HG02840 (cell line): ENCODE measurements around the gene RPN2.
"Not testable (repeated sequence)": the region's sequence is repeated elsewhere in the genome, so short reads cannot be mapped to it uniquely, and the experiment has no call there.

Experiments
- ATAC-seq: cut with Tn5 transposase; IDR thresholded peaks from one replicate; pipeline ENCODE4 v1.9.1; 2021; ENCODE audit warnings: mild to moderate bottlenecking, moderate library complexity, moderate number of reproducible peaks; ENCODE audit not compliant: unreplicated experiment, low FRiP score

The RPN2 gene

DNA sequence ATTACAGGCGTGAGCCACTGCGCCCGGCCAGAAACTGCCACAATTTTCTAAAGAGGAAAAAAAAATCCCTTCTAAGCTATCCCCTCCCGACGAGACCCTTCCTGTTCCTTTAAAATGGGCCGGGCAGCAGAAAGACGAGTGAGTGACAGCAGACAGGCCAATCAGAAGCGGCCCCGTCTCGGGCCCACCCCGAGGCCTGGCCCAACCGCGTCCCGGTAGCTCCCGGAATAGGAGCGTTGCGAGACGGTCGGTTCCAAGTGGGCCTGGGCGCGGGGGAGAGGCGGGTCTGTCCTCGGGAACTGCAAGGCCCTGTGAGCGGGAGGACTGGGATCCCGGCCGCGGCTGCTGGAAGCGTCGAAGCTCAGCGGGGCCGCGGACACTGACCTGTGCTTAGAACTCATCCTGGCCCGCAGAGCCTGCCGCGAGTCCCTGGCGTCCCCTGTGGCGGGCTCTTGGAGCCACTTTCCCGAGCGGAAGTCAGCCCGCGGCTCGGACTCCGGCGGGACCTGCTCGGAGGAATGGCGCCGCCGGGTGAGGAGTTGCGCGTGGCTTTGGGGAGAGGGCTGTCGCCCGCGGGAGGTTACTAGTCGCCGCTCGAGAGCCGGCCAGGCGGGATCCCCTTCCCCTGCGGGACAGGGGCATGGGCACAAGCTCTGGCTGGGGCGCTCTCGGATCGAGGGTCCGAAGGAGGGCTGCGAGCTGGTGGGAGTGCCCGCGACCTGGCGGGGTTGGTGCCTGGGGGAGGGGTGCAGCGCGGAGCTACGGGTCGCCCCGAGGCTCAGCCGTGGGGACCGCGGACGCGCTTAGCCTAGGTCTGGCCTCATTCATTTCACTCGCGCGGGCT lies at the start of gene RPN2, which contains the start of gene MROH8:
RPN2 (plus strand) TSS at position 492 of the 844 bp plus-strand sequence; CDS start at position 519, 27 bp downstream.
MROH8 (minus strand) TSS at position 710 of the 844 bp plus-strand sequence.
- peak; percentile 89 for ATAC-seq

GRCh38 chr20:37131486-37131885 lies 47.6 kb upstream of the RPN2 start:
- ATAC-seq, result no peak

- ATAC-seq, result no peak
Measured at GRCh38 chr20:37133952-37134351, 45.2 kb upstream of the RPN2 start.

DNA sequence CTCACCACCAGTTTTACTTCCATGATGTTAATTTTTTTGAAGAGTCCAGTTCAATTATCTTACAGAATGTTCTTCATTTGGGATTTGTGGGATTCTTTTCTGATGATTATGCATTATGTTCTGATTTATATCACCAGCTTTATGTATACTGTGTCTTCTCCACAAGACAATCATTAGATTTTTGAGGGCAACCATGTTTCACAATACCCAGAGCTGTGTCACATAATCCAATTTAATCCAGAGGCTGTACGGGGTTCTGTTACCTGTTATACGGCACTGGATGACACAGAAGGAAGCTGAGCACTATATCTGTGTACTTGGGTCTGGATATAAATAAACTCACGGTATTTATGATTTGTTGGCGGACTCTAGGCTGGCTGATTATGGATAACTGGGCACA lies 41.6 kb upstream of the RPN2 start:
- no peak for ATAC-seq

DNA sequence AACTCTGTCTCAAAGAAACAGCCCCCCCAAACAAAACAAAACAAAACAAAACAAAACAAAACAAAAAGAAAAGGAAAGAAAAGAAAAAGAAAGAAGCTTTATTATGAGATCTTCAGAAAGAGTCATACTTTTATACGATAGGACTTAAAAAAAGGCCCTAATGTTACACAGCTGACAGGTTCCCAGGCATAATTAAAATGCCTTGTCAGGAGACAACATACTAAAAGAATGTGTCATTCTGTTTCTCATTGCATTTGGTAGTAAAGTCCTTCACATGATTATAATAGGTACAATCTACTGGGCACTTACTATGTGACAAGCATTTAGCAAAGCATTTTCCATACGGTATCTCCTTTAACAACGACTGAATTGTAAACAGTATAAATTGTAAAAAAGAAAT lies 36.4 kb upstream of the RPN2 start:
- no peak for ATAC-seq

GRCh38 chr20:37144856-37145404 lies 34.2 kb upstream of the RPN2 start:
- ATAC-seq, result no peak

GRCh38 chr20:37147250-37147649 lies 31.9 kb upstream of the RPN2 start:
- no peak for ATAC-seq

DNA sequence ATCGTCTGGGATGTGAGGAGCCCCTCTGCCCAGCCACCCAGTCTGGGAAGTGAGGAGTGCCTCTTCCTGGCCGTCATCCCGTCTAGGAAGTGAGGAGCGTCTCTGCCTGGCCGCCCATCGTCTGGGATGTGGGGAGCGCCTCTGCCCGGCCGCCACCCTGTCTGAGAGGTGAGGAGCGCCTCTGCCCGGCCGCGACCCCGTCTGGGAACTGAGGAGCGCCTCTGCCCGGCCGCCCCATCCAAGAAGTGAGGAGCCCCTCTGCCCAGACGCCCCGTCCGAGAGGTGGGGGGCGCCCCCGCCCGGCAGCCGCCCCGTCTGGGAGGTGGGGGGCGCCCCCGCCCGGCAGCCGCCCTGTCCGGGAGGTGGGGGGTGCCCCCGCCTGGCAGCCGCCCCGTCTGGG lies 28.3 kb upstream of the RPN2 start:
- ATAC-seq, result not testable (repeated sequence)

GRCh38 chr20:37151529-37151928 lies 27.6 kb upstream of the RPN2 start:
- ATAC-seq, result no peak

DNA sequence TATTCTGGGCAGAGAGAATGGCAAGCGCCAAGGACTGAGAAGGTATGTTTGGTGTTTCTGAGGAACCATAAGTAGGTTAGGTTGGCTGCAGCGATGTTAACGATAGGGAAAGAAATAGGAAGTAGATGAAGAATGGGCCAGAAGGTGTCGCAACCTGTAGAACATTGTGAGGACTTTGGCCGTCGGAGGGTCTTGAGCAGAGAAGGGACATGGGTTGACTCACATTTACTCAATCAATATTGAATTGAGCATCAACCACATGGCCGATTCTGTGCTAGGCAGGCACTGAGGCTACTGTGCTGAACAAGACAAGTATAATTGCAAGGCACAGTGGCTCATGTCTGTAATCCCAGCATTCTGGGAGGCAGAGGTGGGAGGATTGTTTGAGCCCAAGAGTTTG lies 26.8 kb upstream of the RPN2 start:
- no peak for ATAC-seq

DNA sequence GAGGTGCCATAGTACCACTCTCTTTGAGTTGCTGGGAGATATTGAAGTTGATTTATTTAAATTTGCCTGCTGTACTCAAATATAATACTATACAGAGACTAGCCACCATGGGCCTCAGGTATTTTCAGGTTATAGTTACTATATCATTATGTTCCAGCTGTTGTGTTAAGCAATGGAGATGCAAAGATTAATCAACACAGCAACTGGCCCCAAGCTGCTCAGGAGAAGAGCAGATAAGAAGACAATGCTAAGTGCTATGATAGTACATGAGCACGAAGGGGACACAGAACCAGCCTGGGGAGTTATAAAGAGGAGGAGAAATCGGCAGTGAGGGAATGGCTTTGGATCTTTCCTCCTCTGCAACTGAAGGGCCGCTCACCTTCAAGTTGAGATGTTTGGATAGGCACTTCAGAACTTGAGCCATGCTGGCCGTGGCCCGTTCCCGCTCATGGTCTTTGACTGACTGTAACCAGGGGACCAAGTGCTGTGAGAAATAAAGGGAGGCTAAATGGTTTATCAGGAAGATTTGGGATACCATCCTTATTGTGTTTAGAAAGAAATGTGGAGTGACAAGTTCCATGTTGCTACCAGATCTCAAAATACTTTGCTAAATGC lies 24.3 kb upstream of the RPN2 start:
- no peak for ATAC-seq

DNA sequence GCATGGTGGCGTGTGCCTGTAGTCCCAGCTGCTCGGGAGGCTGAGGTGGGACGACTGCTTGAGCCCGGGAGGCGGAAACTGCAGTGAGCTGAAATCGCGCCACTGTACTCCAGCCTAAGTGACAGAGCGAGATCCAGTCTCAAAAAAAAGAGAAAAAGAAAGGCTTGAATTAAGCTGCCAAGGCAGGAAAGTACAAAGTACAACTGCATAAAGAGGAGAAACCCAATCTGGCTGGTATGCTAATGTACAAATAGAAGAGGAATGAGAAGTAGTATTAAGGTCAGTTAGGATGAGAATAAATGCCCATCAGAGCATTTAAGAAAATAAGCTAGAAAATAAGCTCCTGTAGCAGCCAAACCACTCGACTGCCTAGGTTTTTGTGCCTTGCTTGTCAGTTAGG lies 23.1 kb upstream of the RPN2 start:
- ATAC-seq, result no peak

DNA sequence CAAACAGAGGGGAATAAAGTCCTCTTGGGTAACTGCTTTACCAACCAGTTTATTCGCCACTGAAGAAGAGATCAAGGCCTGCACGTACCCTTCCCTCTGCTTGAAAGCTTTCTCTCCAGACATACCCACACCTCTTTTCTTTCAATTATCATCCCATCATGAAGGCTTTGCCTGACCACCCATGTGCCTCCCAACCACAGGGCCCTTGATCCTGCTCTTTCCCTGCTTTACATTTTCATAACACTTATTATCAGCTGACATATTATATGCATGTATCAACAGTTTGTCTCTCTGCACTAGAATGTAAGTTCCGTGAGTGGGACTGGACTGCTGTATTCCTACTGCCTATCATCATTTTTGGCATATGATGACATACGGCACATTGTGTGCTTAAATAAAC lies 20.9 kb upstream of the RPN2 start:
- no peak for ATAC-seq

DNA sequence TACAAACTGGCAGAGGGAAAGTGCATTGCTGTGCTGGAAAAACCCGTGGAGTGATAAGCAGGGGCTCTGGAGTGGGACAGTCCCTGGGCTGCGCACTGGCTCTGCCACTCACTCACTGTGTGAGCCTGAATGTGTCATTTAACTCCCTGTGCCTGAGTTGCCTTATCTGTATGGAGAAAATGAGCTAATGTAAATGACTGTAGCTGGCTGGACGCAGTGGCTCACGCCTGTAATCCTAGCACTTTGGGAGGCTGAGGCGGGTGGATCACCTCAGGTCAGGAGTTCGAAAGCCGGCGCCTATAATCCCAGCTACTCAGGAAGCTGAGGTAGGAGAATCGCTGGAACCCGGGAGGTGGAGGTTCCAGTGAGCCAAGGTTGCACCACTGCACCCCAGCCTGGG lies 18.4 kb upstream of the RPN2 start:
- no peak for ATAC-seq

- ATAC-seq, result no peak
Measured at GRCh38 chr20:37161830-37162549, 17.1 kb upstream of the RPN2 start.

DNA sequence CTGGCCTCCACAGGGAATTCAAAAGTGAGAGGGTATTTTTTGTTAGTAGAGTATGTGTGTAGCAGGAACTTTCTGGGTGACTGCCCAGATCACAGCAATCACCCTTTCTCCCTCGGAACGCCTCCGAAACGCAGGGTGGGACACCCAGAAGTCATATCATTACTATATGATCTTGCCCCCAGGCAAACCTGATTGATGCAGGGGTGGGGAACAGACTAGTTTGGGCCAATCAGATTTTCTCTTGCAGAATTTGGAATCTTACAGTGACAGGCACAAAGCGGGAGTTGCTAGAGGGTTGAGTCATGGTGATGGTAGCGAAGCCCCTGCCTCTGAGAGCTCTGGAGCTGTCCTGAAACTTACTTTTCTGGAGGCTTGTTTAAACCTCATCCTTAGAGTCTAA lies 16.5 kb upstream of the RPN2 start:
- ATAC-seq, result no peak

DNA sequence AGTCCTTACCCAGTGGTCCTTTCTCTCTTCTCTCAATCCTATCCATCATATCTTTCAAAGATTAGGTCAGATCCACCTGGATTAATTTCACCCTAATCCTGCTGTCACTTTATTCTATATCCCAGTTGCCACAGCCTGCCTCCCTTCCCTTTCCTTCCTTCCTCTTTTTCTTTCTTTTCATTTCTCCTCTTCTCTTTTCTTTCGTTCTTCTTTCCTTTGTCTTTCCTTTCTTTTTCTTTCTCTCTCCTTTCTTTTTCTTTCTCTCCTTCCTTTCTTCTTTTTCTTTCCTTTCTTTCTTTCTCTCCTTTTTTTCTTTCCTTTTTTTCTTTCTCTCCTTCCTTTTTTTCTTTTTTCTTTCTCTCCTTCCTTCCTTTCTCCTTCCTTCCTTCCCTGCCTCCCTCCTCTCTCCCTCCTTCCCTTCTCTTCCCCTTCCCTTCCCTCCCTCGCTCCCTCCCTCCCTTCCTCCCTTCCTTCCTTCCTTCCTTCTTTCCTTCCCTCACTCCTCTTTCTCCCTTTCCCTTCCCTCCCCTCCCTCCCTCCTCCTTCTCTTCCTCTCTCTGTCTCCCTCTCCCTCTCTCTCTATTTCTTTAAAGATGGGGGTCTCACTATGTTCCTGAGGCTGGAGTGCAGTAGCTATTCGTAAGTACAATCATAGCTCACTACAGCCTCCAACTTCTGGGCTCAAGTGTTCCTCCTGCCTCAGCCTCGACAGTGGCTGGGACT lies 15.1 kb upstream of the RPN2 start:
- no peak for ATAC-seq

DNA sequence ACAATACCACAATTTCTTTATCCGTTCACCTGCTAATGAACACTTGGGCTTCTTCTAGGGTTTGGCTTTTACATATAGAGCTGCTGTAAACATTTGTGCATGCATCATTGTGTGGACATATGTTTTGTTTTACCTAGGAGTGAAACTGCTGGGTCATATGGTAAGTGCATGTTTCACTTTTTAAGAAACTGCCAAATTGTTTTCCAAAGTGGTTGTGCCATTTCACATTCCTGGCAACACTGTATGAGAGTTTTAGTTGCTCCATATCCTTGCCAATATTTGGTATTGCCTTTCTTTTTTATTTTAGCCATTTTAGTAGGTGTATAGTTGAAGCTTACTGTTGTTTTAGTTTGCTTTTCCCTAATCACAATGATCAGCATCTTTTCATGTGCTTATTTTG lies 14.1 kb upstream of the RPN2 start:
- ATAC-seq, result no peak

DNA sequence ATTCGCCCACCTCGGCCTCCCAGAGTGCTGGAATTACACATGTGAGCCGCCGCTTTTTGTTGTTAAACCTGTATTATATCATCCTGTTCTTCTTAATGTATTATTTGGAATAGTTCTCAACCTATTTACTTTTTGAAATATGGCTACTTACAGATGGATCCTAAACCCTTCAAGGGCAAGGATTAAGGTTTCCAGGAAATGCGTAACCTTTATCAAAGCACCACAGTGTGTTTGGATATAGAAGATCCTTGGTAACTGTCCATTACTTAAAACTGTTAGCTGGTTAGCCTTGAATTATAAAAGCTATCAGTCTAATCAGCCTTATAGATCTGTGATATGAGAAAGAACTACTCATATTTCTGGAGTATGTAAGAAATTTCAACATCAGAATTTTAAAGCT lies 12.3 kb upstream of the RPN2 start:
- no peak for ATAC-seq

- no peak for ATAC-seq
Measured at GRCh38 chr20:37172836-37173235, 6.3 kb upstream of the RPN2 start.
